HEK293T (cell line): ENCODE results near the gene PYDC2.

ENCODE experiments used
- BHLHE40 ChIP-seq: fragments of 450-650 bp; IDR thresholded peaks from 2 replicates; pipeline ENCODE4 v1.6.1; 2016; ENCODE audit warnings: mild to moderate bottlenecking, moderate library complexity, borderline replicate concordance
- FOXA1 ChIP-seq: fragments of 450-650 bp; IDR thresholded peaks from 2 replicates; pipeline ENCODE4 v1.6.1; 2016; ENCODE audit warnings: mild to moderate bottlenecking
- TF ChIP-seq, protein P1 (sequence below): fragments of 450-650 bp; IDR thresholded peaks from 2 replicates; pipeline ENCODE4 v1.6.1; 2016

DNA sequence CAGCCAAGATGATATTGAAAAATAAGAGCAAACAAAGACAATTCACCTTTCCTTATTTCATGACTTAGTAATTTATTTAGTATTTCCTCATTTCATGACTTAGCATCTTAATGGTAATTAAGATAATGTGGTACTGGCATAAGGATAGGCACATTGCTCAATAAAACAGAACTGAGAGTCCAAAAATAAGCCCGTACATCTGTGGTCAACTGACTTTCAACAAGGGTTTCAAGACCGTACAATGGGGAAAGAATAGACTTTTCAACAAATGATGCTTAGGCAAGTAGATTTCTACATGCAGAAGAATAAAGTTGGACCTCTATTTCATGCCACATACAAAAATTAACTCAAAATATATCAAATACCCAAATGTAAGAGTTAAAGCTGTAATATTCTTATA, 603 bp upstream of the PYDC2 start:
- TF ChIP-seq FOXA1 = no peak
- TF ChIP-seq, protein P1, sequence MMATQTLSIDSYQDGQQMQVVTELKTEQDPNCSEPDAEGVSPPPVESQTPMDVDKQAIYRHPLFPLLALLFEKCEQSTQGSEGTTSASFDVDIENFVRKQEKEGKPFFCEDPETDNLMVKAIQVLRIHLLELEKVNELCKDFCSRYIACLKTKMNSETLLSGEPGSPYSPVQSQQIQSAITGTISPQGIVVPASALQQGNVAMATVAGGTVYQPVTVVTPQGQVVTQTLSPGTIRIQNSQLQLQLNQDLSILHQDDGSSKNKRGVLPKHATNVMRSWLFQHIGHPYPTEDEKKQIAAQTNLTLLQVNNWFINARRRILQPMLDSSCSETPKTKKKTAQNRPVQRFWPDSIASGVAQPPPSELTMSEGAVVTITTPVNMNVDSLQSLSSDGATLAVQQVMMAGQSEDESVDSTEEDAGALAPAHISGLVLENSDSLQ = no peak
- no peak for TF ChIP-seq BHLHE40
